Measurements from ENCODE around the gene PDZD2.
A peak's percentile ranks its signal among the peaks of the same experiment; 100 is the strongest.

The PDZD2 gene

GRCh38 chr5:31844622-31845345 lies 205.9 kb downstream of the PDZD2 start:
- DNase-seq = no peak

- DNase-seq = no peak
These were observed 206.4 kb downstream of the PDZD2 start for GRCh38 chr5:31845361-31845760.

DNA sequence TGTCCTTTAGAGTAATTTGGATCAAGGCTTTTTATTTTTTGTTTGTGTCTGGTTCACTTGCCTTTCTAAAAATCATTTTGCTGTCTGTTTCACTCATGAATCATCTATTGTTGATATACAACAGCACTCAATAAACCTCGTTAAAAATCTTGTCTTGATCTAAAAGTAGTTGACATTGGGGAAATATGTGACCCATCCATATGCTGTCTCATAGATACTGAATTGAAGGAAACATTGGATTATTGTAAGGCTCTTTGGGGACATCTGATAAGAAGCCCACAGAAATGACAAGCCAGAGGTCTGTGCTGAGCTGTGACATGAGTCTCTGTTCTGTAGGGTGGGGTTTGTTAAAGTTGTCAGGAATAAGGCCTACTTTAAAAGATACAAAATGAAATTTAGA lies 208.0 kb downstream of the PDZD2 start:
- DNase-seq = no peak

- no peak for DNase-seq
These were observed 208.4 kb downstream of the PDZD2 start for GRCh38 chr5:31847354-31847753.

- no peak for DNase-seq
These were observed 212.2 kb downstream of the PDZD2 start for GRCh38 chr5:31850981-31851689.

- DNase-seq = no peak
These were observed 214.6 kb downstream of the PDZD2 start for GRCh38 chr5:31853398-31854135.

GRCh38 chr5:31854181-31855133 lies 215.5 kb downstream of the PDZD2 start:
- no peak for DNase-seq

DNA sequence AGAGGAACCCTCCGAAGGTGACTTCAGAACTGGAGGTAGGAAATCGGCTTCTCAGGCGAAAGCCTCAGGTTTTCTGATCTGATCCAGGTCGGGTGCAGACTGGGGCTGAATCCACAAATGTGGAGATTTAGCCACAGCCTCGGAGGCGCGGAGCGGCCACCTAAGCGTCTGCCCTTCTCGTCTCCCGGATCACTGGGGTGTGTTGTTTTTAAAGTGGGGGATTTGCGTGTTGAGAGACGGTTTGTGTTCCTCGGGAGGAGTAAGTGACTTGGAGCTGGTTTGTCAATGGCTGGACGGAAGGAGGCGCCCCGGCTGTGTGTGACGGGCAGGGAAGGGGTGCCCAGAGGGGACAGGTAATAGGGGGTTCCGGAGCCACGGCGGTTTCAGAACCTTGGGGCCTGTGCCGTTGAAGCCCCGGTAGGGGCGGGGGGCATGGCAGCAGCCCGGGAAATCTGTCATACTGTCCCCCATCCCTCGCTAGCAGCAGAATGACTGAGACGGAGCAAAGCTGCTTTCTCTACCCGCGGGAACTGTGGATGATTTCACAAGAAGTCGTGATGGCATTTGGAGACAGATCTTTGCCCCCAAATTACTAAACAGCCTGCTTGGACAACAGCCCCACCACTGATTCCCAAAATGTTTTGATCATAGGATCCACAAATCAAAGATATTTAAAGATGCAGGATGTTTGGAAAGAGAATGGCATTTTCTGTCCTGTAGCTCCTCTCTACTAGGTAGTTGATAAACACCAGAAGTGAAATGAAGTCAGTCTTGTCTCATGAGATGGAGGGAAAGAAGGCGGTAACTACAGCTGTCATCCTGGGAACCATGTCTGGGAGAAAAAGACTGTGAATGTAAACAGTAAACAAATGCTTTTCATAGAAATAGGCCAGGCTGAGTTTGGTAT lies 216.5 kb downstream of the PDZD2 start:
- DNase-seq = no peak

- no peak for DNase-seq
These were observed 220.2 kb downstream of the PDZD2 start for GRCh38 chr5:31859096-31859495.

- DNase-seq = no peak
These were observed 221.3 kb downstream of the PDZD2 start for GRCh38 chr5:31860278-31860677.

GRCh38 chr5:31860726-31861433 lies 221.9 kb downstream of the PDZD2 start:
- no peak for DNase-seq

- DNase-seq = no peak
These were observed 222.7 kb downstream of the PDZD2 start for GRCh38 chr5:31861601-31862000.

DNA sequence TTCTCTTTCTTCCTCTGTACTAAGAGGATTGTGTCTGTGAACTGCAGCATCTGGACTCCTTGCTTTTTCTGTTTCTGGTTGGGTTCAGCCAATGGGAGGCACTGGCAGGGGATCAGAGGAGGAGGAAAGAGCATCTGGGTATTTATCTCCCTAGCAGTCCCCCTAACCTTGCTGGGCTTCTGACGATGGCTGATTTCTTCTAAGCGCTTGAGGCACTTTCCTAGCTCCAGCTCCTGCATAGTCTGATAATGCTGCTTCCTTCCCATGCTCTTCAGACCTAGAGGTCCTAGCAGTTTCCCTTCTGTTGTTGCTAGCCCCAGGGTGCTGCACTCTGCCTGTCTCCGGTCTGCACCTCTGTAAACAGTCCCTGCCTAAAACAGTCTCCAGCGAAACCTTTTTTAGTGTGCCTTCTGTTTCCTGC lies 225.1 kb downstream of the PDZD2 start:
- DNase-seq = no peak

DNA sequence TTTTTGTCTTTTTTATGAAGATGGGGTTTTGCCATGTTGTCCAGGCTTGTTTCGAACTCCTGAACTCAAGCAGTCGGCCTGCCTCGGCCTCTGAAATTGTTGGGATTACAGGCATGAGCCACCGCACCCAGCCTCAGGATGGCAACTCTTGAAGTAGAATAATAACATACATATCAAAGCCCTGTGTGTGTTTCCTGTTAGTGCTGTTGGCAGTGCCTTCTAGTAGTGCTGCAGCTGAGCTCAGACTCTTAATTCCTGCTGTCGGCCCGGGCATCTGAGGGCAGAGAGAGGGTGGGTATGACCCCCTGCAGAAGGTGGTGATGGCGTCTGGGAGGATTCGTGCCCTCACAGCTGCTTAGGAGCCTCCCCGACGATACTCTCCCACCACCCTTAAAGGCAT lies 227.2 kb downstream of the PDZD2 start:
- DNase-seq = no peak

- DNase-seq = no peak
These were observed 228.3 kb downstream of the PDZD2 start for GRCh38 chr5:31867219-31867618.

DNA sequence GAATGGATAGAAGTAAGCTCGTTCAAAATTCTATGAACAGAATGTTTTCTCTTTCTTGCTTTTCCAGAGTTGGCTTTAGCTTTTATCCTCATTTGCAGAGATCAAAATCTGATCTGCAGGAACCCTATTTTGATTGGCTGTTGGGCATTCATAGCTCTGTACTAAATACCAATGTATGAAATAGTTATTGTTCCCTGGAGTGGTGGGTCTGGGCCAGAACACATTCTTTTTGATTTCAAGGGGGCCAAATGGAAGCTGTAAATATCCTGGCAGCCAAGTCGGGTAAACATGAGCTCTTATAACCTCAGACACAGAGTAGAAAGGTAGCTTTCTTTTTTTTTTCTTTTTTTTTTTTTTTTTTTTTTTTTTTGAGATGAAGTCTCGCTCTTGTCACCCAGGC lies 241.5 kb downstream of the PDZD2 start:
- no peak for DNase-seq

DNA sequence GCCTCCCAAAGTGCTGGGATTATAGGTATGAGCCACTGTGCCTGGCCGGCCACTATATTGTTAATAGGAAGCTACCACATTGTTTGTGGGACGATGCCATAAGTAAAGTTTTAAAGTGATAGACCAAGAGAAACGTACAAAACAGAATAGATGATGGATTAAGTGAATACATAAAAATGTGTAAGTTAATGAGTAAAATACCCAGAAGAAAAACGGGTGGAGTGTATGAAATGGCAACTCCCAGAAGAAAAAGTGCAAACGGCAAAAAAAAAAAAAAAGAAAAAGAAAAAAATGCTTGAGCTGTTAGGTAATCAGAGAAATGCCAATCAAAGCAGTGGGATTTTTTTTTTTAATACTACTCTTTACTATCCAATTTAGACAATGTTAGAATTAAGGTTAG lies 246.0 kb downstream of the PDZD2 start:
- no peak for DNase-seq

- no peak for DNase-seq
These were observed 247.3 kb downstream of the PDZD2 start for GRCh38 chr5:31886206-31886605.

GRCh38 chr5:31887556-31887955 lies 248.6 kb downstream of the PDZD2 start:
- no peak for DNase-seq

DNA sequence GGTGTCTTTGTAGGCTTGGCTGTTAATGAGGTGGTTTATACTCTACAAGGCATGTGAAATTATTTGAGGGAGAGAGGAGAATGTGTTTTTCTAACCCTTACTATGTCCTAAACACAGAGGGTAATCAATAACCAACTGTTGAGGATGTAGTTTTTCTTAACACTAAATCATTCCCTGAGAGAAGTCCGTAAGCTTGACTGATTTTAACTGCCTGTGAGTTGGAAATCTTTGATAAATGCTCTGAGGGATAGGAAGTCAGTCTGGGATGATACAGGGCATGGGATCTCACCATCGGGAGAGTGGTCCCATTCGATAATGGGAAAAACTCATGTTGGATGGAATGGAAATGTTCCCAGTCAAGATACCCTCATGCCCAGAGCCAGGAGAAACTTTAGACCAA lies 249.6 kb downstream of the PDZD2 start:
- no peak for DNase-seq

DNA sequence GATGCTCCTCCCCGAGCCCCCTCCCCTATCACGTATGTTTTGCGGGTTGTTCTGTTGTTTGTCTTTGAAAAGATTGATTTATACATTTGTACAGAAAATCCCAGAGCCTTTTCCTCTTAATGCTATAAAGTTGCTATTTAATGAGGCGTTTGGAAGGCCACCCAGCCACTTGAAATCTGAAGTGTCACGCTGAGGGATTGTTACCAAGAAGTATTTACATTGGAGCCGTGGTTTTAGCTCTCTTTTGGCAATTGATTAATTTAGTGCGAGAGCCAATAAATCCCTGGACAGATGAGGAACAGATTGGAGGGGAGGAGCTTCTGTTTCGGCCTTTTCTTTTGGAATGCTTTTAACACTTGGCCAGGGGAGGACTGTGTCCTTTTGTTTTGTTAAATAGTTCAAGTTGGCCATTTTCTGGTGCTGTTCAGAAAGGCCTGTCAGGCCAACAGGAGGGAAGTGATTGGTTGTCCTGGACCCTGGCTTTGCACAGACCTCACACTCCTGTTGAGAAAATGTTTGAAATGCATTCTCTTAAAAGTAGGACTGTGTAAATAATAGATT lies 250.2 kb downstream of the PDZD2 start:
- peak; percentile 10 for DNase-seq

All from NCI-H2029 treated with DMSO at 0.1 percent for 48 hours (cell line).